K562 (cell line): ENCODE data around the gene TAF1D. TPM values are rescaled to one million over a fixed set of nuclear protein-coding genes. Genes with fewer than 3 reads are reported as not detected.

Experiments
- ATAC-seq: fragments of 200-7000 bp; cut with Tn5 transposase; 3 replicates; pipeline ENCODE4 v1.9.1; 2020; ENCODE audit warnings: moderate library complexity
- BruUV-seq: library from RNA; stranded (reverse); fragments of 400-500 nt; replicated peaks from 2 replicates; lab custom pipeline; 2021; lab: Mats Ljungman, UMichigan
- CTCF ChIA-PET: fragments of 300-600 bp; formaldehyde crosslinking; extraction: SDS; loops from one replicate; lab custom pipeline; 2021; ENCODE audit warnings: low intra/inter-chr PET ratio; lab: Yijun Ruan, JAX
- POLR2A ChIA-PET: fragments of 300-600, 350-650 bp; sonication (Branson Sonifier 250); formaldehyde crosslinking; extraction: SDS; loops from one replicate; lab custom pipeline; 2021; ENCODE audit warnings: antibody characterized with exemption, inconsistent platforms; lab: Yijun Ruan, JAX
- DNase-seq, 4 experiments: peaks; one replicate each; pipeline versions ENCODE4 v3.0.0 to v3.0.0-alpha.2; 2011 to 2018; ENCODE audit warnings: low spot score in 3 of 4, mixed read lengths in 3 of 4; ENCODE audit errors: extremely low read depth in 1 of 4
- FAIRE-seq: peaks from 2 replicates; lab custom pipeline; 2011; peaks lifted over from hg19 to GRCh38; lab: Jason Lieb, UNC
- H2AFZ ChIP-seq: 2 replicates; pipeline ENCODE4 v1.6.0; 2011; ENCODE audit warnings: low read depth, low read length, control low read depth, inconsistent platforms
- H3K27ac ChIP-seq: fragments of 200-600 bp; 3 replicates; pipeline ENCODE4 v1.8.0; 2011; ENCODE audit warnings: low read depth, mild to moderate bottlenecking, control low read depth, inconsistent platforms, low read length, moderate library complexity, mixed read lengths; ENCODE audit errors: extremely low read depth
- H3K27me3 ChIP-seq, 2 experiments: fragments of 300-600 bp in 1 of 2; 2 replicates in 1 of 2; 3 replicates in 1 of 2; pipeline versions ENCODE4 v1.6.0 to v1.8.0; 2011; ENCODE audit warnings: inconsistent platforms in 2 of 2, low read length in 2 of 2, mild to moderate bottlenecking in 1 of 2, mixed read lengths in 1 of 2, moderate library complexity in 1 of 2; ENCODE audit not compliant: control insufficient read depth in 2 of 2, insufficient read depth in 2 of 2
- H3K36me3 ChIP-seq: fragments of 300-600 bp; 3 replicates; pipeline ENCODE4 v1.8.0; 2011; ENCODE audit warnings: mild to moderate bottlenecking, low read length, inconsistent platforms; ENCODE audit not compliant: control insufficient read depth, insufficient read depth
- H3K4me1 ChIP-seq, 2 experiments: fragments of 200-600 bp in 1 of 2; replicated peaks in 1 of 2; 2 replicates in 1 of 2; 3 replicates in 1 of 2; pipeline versions ENCODE4 v1.5.1 to v1.8.0; 2011; ENCODE audit warnings: inconsistent platforms in 2 of 2, low read length in 2 of 2, mild to moderate bottlenecking in 1 of 2, mixed read lengths in 1 of 2, moderate library complexity in 1 of 2; ENCODE audit not compliant: control insufficient read depth in 2 of 2, insufficient read depth in 2 of 2
- H3K4me2 ChIP-seq: 2 replicates; pipeline ENCODE4 v1.6.1; 2011; ENCODE audit warnings: low read length, control low read depth, inconsistent platforms, mixed read lengths; ENCODE audit not compliant: insufficient read depth
- H3K4me3 ChIP-seq: fragments of 200-600 bp; sonication (generic), shearing (Covaris generic); 2 replicates; pipeline ENCODE4 v1.5.1; 2016; ENCODE audit warnings: control low read depth, inconsistent platforms
- H3K79me2 ChIP-seq: fragments of 200-600 bp; 3 replicates; pipeline ENCODE4 v1.8.0; 2011; ENCODE audit warnings: low read length, inconsistent platforms; ENCODE audit not compliant: control insufficient read depth, insufficient read depth
- H3K9ac ChIP-seq, 2 experiments: 2 replicates each; pipeline versions ENCODE4 v1.6.0 to v1.6.1; 2011; ENCODE audit warnings: low read depth in 2 of 2, low read length in 2 of 2, control low read depth in 1 of 2, inconsistent platforms in 1 of 2, mild to moderate bottlenecking in 1 of 2, mixed read lengths in 1 of 2; ENCODE audit not compliant: insufficient read depth in 1 of 2
- H3K9me1 ChIP-seq: one replicate; pipeline ENCODE4 v1.6.0; 2011; ENCODE audit warnings: inconsistent platforms, mild to moderate bottlenecking, low read length, moderate library complexity; ENCODE audit not compliant: control insufficient read depth, insufficient read depth
- H3K9me3 ChIP-seq: replicated peaks from 2 replicates; pipeline ENCODE4 v1.5.1; 2011; ENCODE audit warnings: low read depth, low read length, inconsistent platforms; ENCODE audit not compliant: control insufficient read depth, insufficient read depth
- H4K20me1 ChIP-seq: replicated peaks from 2 replicates; pipeline ENCODE4 v1.6.1; 2011; ENCODE audit warnings: low read length, inconsistent platforms, mixed read lengths; ENCODE audit not compliant: control insufficient read depth, insufficient read depth
- CHD1 ChIP-seq: fragments of 200-600 bp; sonication (generic); IDR thresholded peaks from one replicate; pipeline ENCODE4 v1.6.1; 2012; ENCODE audit warnings: mild to moderate bottlenecking, moderate library complexity, low read length, inconsistent platforms
- CREM ChIP-seq: IDR thresholded peaks from 2 replicates; pipeline ENCODE4 v1.6.1; 2014; ENCODE audit warnings: antibody characterized with exemption, low read depth
- NCOA6 ChIP-seq: fragments of 450-650 bp; IDR thresholded peaks from 2 replicates; pipeline ENCODE4 v1.6.1; 2017; ENCODE audit warnings: mild to moderate bottlenecking
- PTTG1 ChIP-seq: fragments of 450-650 bp; IDR thresholded peaks from 2 replicates; pipeline ENCODE4 v1.6.1; 2016; ENCODE audit warnings: low read depth, mild to moderate bottlenecking, missing genetic modification characterization, missing compliant biosample characterization
- PYGO2 ChIP-seq: fragments of 450-650 bp; IDR thresholded peaks from 2 replicates; pipeline ENCODE4 v1.6.1; 2016; ENCODE audit warnings: mild to moderate bottlenecking, missing genetic modification characterization, moderate library complexity, missing compliant biosample characterization
- SMARCE1 ChIP-seq: fragments of 450-650 bp; IDR thresholded peaks from 2 replicates; pipeline ENCODE4 v1.7.1; 2016; ENCODE audit warnings: mild to moderate bottlenecking
- TAF1 ChIP-seq: IDR thresholded peaks from 2 replicates; pipeline ENCODE4 v1.6.1; 2011; ENCODE audit warnings: mild to moderate bottlenecking, low read length, moderate library complexity; ENCODE audit not compliant: insufficient read depth, control insufficient read depth, severe bottlenecking; ENCODE audit errors: extremely low read depth
- WGBS: fragments of 100-300 bp; shearing (Covaris generic); methylation state at CpG from one replicate; pipeline ENCODE4 v1.1.6; 2016; ENCODE audit warnings: low coverage, mixed read lengths; ENCODE audit not compliant: insufficient coverage; ENCODE audit errors: missing lambda C conversion rate; 5-methylcytosine and 5-hydroxymethylcytosine counted together
- in situ Hi-C: fragments of 300-500 bp; cut with MboI; formaldehyde crosslinking; loops from 4 replicates; pipeline ENCODE4 v1.15.0; 2018; ENCODE audit warnings: inconsistent platforms, mixed read lengths
- intact Hi-C: fragments of 100-400 bp; cut with micrococcal nuclease; formaldehyde crosslinking; loops from 2 replicates; pipeline ENCODE4 v1.14.2; 2022
- polyA plus RNA-seq, 8 experiments: library from polyadenylated mRNA; depleted of rRNA in 4 of 8; stranded (reverse) in 5 of 8; unstranded in 3 of 8; fragments of >200 nt; fragmentation: Nextera tagmentation in 2 of 8; fragmentation: Illumina TruSeq in 1 of 8; extraction: Ambion mirVana in 2 of 8; extraction: Trizol in 1 of 8; gene quantifications; 2 replicates each; pipeline versions ENCODE4 v1.2.1 to v1.2.3, GENCODE V29; 2011 to 2014; ENCODE audit warnings: inconsistent platforms in 1 of 8, missing spikeins in 1 of 8
- total RNA-seq, 7 experiments: library from RNA; depleted of rRNA in 6 of 7; stranded (reverse); fragments of >200 nt in 6 of 7; fragmentation: Illumina TruSeq in 2 of 7; extraction: Trizol in 2 of 7; gene quantifications; 2 replicates each; pipeline versions ENCODE4 v1.2.1 to v1.2.3, GENCODE V29; 2011 to 2021; ENCODE audit warnings: low replicate concordance in 1 of 7
- TF ChIP-seq, protein P1 (sequence below): IDR thresholded peaks from 2 replicates; pipeline ENCODE4 v1.6.1; 2011; ENCODE audit not compliant: insufficient read length; ENCODE audit errors: extremely low read depth
- TF ChIP-seq, protein P2 (sequence below), 2 experiments: fragments of 450-650 bp in 1 of 2; sonication (generic) in 1 of 2; formaldehyde crosslinking in 1 of 2; IDR thresholded peaks; 2 replicates each; pipeline versions ENCODE4 v1.7.1 to v1.9.0; 2016 to 2022; ENCODE audit warnings: inconsistent platforms in 1 of 2, mild to moderate bottlenecking in 1 of 2, missing genetic modification reagents in 1 of 2

Gene TAF1D
- total and polyA plus RNA-seq, 9 of the 15 experiments (the other 6 are each of a cell fraction or from before 2014, with no cell fraction given): 122 to 347 (median 250) TPM

DNA sequence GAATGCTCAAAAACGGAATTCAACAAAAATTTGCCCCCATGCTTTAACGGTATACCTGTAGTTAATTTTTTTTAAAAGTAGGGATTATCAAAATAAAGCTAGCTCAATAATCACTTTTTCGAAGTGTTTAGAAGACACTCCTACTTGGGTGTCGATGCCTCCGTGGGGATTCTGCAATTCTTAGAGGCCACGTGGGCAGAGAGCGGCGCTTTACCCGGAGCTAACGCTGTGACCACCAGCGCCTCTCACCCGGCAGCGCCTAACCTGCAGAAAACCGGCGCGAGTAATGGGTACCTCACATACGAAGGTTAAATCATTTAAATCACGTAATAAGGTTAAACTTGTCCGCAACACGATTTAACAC lies 583 bp downstream of the TAF1D start (continued):
- TF ChIP-seq, protein P1, sequence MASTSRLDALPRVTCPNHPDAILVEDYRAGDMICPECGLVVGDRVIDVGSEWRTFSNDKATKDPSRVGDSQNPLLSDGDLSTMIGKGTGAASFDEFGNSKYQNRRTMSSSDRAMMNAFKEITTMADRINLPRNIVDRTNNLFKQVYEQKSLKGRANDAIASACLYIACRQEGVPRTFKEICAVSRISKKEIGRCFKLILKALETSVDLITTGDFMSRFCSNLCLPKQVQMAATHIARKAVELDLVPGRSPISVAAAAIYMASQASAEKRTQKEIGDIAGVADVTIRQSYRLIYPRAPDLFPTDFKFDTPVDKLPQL: no peak
- TF ChIP-seq PYGO2 (tag) (no peak), PTTG1 (tag) (no peak), SMARCE1 (no peak), CREM (no peak), CHD1 (peak; percentile 66), NCOA6 (no peak)

DNA sequence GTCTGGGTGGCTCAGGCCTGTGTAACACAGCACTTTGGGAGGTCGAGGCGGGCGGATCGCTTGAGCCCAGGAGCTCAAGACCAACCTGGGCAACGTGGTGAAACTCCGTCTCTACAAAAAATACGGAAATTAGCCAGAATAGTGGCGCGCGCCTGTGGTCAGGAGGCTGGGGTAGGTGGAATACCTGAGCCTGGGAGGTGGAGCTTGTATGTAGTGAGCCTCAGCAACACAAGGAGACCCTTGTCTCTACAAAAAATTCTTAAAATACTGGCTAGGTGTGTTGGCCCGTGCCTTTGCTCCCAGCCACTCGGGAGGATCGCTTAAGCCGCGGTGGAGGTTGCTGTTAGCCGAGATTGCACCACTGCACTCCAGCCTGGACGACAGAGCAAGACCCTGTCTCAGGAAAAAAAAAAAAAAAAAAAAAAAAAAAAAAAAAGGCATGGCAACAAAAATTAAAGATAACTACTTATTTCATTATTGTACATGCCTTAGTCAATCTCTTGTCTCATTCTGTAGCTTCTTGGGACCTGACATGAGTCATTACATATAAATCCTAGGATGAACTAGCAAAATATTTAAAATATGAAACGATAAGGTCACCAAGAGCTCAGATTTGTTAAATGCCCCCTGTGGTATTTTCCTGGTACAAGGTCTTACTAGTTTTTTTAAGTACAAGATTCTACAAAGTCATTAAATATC lies 1.1 kb downstream of the TAF1D start:
- H3K4me2 ChIP-seq: peak overlapping the region; percentile 95
- H3K9ac ChIP-seq: peak overlapping the region; percentile 99 to 100
- H2AFZ ChIP-seq: no peak overlapping the region
- peak overlapping the region; percentile 98 for H3K27ac ChIP-seq
- peaks cover 4 to 10% of the 10 kb centered on the region in 2 experiments; a peak in 4 of 5 replicates for H3K4me1 ChIP-seq
- H3K9me3 ChIP-seq: no peaks in the 10 kb centered on the region
- DNase-seq: peak in 3 of 4 experiments; percentile 16 to 54 (median 23)
- CTCF ChIA-PET: interaction anchor here (0.7 kb wide), 1 partner anchor 13 kb away, joined by 4 read pairs; no protein-coding TSS in a partner anchor
- intact Hi-C loops (no loop called here), in situ Hi-C loops (no loop called here)
- peaks cover 79% of the 10 kb centered on the region for H3K79me2 ChIP-seq
- ATAC-seq: peak; percentile 11
- POLR2A ChIA-PET: interaction anchor here (0.6 to 5.1 kb wide), 25 partner anchors 11 to 321 kb away, joined by 3 to 98 read pairs (median 6); partner anchors contain the start of genes MED17 and VSTM5
- H4K20me1 ChIP-seq: no peaks in the 10 kb centered on the region; the same call in none of the 2 replicates
- H3K9me1 ChIP-seq: no peaks in the 10 kb centered on the region
- WGBS: 0% methylated on average over 13 of the region's 18 CpGs
- H3K36me3 ChIP-seq: peaks cover 61% of the 10 kb centered on the region
- no peaks in the 10 kb centered on the region for H3K27me3 ChIP-seq
- no TSS peak for BruUV-seq
- FAIRE-seq: no peak
- H3K4me3 ChIP-seq: peak overlapping the region; percentile 79
- peak; percentile 18 for TF ChIP-seq TAF1
- TF ChIP-seq, protein P2, sequence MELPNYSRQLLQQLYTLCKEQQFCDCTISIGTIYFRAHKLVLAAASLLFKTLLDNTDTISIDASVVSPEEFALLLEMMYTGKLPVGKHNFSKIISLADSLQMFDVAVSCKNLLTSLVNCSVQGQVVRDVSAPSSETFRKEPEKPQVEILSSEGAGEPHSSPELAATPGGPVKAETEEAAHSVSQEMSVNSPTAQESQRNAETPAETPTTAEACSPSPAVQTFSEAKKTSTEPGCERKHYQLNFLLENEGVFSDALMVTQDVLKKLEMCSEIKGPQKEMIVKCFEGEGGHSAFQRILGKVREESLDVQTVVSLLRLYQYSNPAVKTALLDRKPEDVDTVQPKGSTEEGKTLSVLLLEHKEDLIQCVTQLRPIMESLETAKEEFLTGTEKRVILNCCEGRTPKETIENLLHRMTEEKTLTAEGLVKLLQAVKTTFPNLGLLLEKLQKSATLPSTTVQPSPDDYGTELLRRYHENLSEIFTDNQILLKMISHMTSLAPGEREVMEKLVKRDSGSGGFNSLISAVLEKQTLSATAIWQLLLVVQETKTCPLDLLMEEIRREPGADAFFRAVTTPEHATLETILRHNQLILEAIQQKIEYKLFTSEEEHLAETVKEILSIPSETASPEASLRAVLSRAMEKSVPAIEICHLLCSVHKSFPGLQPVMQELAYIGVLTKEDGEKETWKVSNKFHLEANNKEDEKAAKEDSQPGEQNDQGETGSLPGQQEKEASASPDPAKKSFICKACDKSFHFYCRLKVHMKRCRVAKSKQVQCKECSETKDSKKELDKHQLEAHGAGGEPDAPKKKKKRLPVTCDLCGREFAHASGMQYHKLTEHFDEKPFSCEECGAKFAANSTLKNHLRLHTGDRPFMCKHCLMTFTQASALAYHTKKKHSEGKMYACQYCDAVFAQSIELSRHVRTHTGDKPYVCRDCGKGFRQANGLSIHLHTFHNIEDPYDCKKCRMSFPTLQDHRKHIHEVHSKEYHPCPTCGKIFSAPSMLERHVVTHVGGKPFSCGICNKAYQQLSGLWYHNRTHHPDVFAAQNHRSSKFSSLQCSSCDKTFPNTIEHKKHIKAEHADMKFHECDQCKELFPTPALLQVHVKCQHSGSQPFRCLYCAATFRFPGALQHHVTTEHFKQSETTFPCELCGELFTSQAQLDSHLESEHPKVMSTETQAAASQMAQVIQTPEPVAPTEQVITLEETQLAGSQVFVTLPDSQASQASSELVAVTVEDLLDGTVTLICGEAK (IDR thresholded peaks at IDR 0.05): no peak
- TF ChIP-seq, protein P2 (CRISPR knock-in tag; IDR thresholded peaks at IDR 0.05): no peak
